Calu3 (cell line): ENCODE data around the gene HCRTR1. TPM values are rescaled to one million over a fixed set of nuclear protein-coding genes. Genes with fewer than 3 reads are reported as not detected.
A peak's percentile ranks its signal among the peaks of the same experiment; 100 is the strongest.

Source experiments
- BruUV-seq: library from RNA; stranded (reverse); fragments of 400-500 nt; replicated peaks from 2 replicates; lab custom pipeline; 2021; lab: Mats Ljungman, UMichigan
- CTCF ChIA-PET: fragments of 300-600 bp; sonication (Branson Sonifier 250); formaldehyde crosslinking; loops from one replicate; lab custom pipeline; 2022; ENCODE audit warnings: antibody characterized with exemption; lab: Charles Lee
- DNase-seq: peaks from one replicate; pipeline ENCODE4 v3.0.0; 2022
- H3K27ac Mint-ChIP-seq: one replicate; pipeline ENCODE4 v1.8.0; 2022; ENCODE audit warnings: mixed read lengths; ENCODE audit not compliant: unreplicated experiment
- H3K27me3 Mint-ChIP-seq: one replicate; pipeline ENCODE4 v1.8.0; 2022; ENCODE audit warnings: mixed read lengths; ENCODE audit not compliant: unreplicated experiment
- H3K36me3 Mint-ChIP-seq: one replicate; pipeline ENCODE4 v1.8.0; 2022; ENCODE audit warnings: mild to moderate bottlenecking, moderate library complexity, mixed read lengths; ENCODE audit not compliant: insufficient read depth, unreplicated experiment
- H3K4me1 Mint-ChIP-seq: one replicate; pipeline ENCODE4 v1.8.0; 2022; ENCODE audit warnings: mild to moderate bottlenecking, low read depth, mixed read lengths; ENCODE audit not compliant: unreplicated experiment
- H3K4me3 Mint-ChIP-seq: one replicate; pipeline ENCODE4 v1.8.0; 2022; ENCODE audit warnings: mild to moderate bottlenecking, low read depth, moderate library complexity, mixed read lengths; ENCODE audit not compliant: unreplicated experiment
- H3K9me3 Mint-ChIP-seq: one replicate; pipeline ENCODE4 v1.8.0; 2022; ENCODE audit warnings: low read depth, mixed read lengths; ENCODE audit not compliant: unreplicated experiment
- intact Hi-C: fragments of 100-400 bp; cut with micrococcal nuclease; formaldehyde crosslinking; loops from one replicate; pipeline ENCODE4 v1.10.0; 2022; ENCODE audit not compliant: unreplicated experiment
- total RNA-seq: library from RNA; stranded (reverse); gene quantifications from 2 replicates; pipeline ENCODE4 v1.2.3, GENCODE V29; 2022
- TF ChIP-seq, protein P1 (sequence below): fragments of 200-600 bp; IDR thresholded peaks from one replicate; pipeline ENCODE4 v1.8.0; 2022; ENCODE audit warnings: antibody characterized with exemption; ENCODE audit not compliant: unreplicated experiment

HCRTR1 gene
- total RNA-seq, 1 experiment from 2014 or later: not detected

DNA sequence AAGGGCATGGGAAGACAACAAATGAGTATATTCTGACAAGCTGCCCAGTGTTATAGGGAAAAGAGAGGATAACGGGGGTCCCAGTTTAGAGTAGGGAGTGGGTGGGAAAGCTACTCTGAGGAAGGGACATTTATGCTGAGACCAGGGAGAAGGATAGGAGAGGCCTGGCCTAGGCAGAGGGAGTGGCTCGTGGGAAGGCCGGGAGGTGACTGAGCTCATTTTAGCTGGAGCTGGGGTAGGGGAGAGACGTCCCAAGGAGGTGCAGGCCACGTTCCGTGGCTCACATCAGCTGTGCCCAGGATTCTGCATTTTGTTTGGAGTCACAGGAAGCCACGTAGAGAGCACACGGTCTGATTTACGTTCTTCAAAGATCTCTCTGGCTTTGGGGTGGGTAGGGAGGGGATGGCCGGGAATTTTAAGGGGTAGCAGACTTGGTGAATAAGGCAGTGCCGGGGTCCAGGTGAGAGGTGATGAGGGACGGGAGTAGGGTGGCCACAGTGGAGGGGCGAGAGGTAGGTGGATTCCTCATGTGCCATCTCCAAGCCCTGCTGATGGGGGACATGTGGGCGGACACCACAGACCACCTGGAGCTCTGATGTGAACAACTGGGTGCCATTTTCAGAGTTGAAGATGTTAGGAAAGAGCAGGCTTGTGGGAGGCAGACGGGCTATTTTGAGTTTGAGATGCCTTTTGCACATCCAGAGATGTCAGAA, 36.4 kb upstream of the HCRTR1 start:
- TF ChIP-seq, protein P1, sequence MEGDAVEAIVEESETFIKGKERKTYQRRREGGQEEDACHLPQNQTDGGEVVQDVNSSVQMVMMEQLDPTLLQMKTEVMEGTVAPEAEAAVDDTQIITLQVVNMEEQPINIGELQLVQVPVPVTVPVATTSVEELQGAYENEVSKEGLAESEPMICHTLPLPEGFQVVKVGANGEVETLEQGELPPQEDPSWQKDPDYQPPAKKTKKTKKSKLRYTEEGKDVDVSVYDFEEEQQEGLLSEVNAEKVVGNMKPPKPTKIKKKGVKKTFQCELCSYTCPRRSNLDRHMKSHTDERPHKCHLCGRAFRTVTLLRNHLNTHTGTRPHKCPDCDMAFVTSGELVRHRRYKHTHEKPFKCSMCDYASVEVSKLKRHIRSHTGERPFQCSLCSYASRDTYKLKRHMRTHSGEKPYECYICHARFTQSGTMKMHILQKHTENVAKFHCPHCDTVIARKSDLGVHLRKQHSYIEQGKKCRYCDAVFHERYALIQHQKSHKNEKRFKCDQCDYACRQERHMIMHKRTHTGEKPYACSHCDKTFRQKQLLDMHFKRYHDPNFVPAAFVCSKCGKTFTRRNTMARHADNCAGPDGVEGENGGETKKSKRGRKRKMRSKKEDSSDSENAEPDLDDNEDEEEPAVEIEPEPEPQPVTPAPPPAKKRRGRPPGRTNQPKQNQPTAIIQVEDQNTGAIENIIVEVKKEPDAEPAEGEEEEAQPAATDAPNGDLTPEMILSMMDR: no peak
- Mint-ChIP-seq H3K9me3 (no peaks in the 10 kb centered on the region), H3K4me3 (no peak overlapping the region), H3K27me3 (no peaks in the 10 kb centered on the region), H3K36me3 (peaks cover 9% of the 10 kb centered on the region), H3K27ac (peak overlapping the region; percentile 9), H3K4me1 (peaks cover 5% of the 10 kb centered on the region)
- CTCF ChIA-PET: interaction anchor here (0.7 kb wide), 1 partner anchor 29 kb away, joined by 3 read pairs; no protein-coding TSS in a partner anchor
- BruUV-seq: no TSS peak
- DNase-seq: no peak
- intact Hi-C loops: no loop called here

DNA sequence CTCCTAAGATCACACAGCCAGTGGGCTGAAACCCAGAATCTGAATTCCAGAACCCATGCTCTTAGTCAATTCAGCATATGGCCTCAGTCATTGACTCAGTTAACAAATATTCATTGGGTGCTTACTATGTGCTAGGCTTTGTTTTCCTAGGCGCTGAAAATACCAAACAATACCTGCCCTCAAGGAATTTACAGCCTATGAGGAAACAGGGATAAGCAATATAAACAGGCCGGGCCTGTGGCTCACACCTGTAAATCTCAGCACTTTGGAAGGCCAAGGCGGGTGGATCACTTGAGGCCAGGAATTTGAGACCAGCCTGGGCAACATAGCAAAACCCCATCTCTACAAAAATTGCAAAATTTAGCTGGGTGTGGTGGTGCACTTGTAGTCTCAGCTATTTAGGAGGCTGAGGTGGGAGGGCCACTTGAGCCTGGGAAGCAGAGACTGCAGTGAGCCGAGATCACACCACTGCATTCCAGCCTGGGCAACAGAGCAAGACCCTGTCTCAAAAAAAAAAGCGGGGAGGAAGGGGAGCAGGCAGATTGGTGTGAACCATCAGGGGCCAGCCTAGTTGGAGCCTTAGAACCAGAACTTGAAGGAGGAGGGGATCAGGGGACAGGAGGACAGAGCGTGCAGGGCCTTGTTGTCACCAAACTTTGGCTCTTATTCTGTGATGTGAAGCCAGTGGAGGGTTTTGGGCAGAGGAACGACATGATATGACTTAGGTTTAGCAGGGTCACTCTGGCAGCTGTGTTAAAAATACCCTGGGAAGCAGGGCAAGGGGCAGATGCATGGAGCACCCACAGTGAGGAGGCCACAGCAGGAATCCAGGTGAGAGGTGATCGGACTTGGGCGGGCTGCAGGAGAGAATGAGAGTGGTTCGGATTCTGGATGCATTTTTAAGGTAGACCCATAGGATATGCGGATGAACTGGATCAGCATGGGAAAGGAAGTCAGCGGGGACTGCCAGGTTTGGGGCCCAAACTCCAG, 35.4 kb upstream of the HCRTR1 start:
- TF ChIP-seq, protein P1: no peak
- CTCF ChIA-PET: no interaction called here
- intact Hi-C loops: no loop called here
- H3K4me1 Mint-ChIP-seq: no peaks in the 10 kb centered on the region
- H3K9me3 Mint-ChIP-seq: no peaks in the 10 kb centered on the region
- BruUV-seq: no TSS peak
- no peak for DNase-seq
- H3K4me3 Mint-ChIP-seq: peak overlapping the region; percentile 57
- H3K27ac Mint-ChIP-seq: peak overlapping the region; percentile 52
- peaks cover 19% of the 10 kb centered on the region for H3K36me3 Mint-ChIP-seq
- H3K27me3 Mint-ChIP-seq: no peaks in the 10 kb centered on the region

DNA sequence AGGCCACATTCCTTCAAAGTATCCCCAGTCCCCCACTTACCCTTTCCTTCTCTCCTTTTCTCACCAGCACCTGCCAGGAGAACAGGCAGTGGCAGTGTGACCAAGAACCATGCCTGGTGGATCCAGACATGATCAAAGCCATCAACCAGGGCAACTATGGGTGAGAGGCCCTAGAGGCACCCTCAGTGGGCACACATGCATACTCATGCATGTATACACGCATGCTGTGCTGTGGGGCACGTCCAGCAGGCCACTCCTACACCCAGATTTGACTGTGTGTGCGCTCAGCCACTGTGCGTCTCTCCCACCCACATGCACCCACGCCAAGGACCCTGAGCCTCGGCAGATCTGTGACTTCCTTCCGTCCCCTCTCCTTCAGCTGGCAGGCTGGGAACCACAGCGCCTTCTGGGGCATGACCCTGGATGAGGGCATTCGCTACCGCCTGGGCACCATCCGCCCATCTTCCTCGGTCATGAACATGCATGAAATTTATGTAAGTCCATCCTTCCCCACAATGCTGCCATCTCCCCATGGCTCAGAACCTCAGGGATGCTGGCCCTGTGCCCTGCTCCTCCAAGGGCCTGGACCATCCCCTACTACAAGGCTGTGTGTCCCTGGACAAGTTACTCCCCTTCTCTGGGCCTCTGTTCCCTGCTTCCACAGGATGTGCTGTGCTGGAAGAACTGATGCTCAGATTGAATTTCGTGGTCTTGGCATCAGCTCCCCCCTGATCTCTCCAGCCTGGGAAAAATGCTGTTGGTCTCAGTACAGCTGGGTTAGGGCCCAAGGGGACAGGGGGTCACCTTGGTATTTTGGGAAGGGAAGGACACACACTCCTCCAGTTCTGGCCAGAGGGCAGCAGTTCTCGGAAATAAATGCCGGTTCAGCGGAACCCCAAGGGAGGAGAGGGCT, 34.2 kb upstream of the HCRTR1 start:
- no peak overlapping the region for H3K27ac Mint-ChIP-seq
- CTCF ChIA-PET: no interaction called here
- no peaks in the 10 kb centered on the region for H3K9me3 Mint-ChIP-seq

More for the DNA sequence above, 34.2 kb upstream of the HCRTR1 start:
- Mint-ChIP-seq H3K36me3 (peaks cover 31% of the 10 kb centered on the region), H3K27me3 (no peaks in the 10 kb centered on the region), H3K4me3 (peak overlapping the region; percentile 57), H3K4me1 (peaks cover 9% of the 10 kb centered on the region)
- TF ChIP-seq, protein P1: no peak
- DNase-seq: no peak
- BruUV-seq: no TSS peak
- intact Hi-C loops: no loop called here
